Measurements from ENCODE around the gene NCS1. TPM values are rescaled to one million over a fixed set of nuclear protein-coding genes. Genes with fewer than 3 reads are reported as not detected.

NCS1 gene
- total RNA-seq, 2 donors from 2014 or later: 18.7 to 28.1 TPM

DNA sequence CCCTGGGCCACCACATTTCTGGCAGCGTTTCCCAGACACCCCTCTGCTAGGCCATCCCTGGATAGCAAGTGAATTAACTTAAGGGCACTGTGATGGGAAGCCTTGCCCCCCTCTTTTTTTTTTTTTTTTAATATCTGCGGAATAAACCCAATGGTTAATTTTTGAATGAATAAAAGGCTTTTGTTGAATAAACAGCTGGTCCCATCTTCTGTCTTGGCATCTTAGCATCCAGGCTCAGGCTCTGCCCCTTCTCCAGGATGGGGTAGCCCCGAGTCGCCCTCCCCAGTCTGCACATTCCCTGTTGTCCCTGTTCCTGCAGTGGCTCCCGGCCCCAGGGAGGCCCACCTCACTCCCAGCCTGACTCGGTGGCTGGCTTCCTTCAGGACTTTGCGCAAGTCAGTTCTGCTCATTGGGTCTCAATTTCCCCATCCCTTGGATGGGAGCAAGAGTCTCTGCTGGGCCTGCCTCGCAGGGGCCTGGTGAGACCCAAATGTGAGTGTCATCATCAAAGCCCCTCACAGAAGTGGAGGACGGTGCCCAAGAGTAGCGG lies 64.3 kb downstream of the NCS1 start:
- no peaks in the 10 kb centered on the region for H3K9me3 Mint-ChIP-seq
- H3K27ac Mint-ChIP-seq: no peak overlapping the region
- H3K4me3 Mint-ChIP-seq: no peak overlapping the region
- H3K36me3 Mint-ChIP-seq (ENCODE audit: insufficient read depth in 2 of 2): peaks cover 1 to 2% of the 10 kb centered on the region in 2 donors
- ATAC-seq (replicated peaks in 1 of 2) (no peak), DNase-seq (no peak)
- H3K4me1 Mint-ChIP-seq (ENCODE audit: low read depth): peaks cover 45% of the 10 kb centered on the region
- no peaks in the 10 kb centered on the region for H3K27me3 Mint-ChIP-seq (ENCODE audit: low read depth)

DNA sequence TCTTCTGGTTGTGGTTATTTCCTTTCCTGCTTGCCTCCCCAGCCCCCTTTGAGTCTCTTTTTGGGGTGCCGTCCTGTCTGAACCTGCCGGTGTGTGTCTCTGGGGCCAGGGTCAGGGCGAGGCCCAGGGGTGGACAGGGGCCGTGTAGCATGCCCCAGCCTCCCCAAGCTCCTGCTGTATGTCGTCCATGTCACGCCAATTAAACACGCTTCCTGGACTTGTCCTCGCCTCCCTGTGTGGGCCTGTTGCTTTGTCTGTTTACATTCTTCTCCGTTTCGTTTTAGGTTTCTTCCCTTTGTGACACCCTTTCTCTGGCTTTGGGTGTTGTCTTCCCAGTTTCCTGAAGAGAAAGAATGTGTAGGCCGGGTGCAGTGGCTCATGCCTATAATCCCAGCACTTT lies 64.9 kb downstream of the NCS1 start:
- Mint-ChIP-seq H3K9me3 (no peaks in the 10 kb centered on the region), H3K36me3 (ENCODE audit: insufficient read depth in 2 of 2) (peaks cover 1 to 2% of the 10 kb centered on the region in 2 donors), H3K27ac (no peak overlapping the region), H3K4me1 (ENCODE audit: low read depth) (peaks cover 50% of the 10 kb centered on the region), H3K27me3 (ENCODE audit: low read depth) (no peaks in the 10 kb centered on the region), H3K4me3 (no peak overlapping the region)
- ATAC-seq (replicated peaks in 1 of 2) (no peak), DNase-seq (no peak)

DNA sequence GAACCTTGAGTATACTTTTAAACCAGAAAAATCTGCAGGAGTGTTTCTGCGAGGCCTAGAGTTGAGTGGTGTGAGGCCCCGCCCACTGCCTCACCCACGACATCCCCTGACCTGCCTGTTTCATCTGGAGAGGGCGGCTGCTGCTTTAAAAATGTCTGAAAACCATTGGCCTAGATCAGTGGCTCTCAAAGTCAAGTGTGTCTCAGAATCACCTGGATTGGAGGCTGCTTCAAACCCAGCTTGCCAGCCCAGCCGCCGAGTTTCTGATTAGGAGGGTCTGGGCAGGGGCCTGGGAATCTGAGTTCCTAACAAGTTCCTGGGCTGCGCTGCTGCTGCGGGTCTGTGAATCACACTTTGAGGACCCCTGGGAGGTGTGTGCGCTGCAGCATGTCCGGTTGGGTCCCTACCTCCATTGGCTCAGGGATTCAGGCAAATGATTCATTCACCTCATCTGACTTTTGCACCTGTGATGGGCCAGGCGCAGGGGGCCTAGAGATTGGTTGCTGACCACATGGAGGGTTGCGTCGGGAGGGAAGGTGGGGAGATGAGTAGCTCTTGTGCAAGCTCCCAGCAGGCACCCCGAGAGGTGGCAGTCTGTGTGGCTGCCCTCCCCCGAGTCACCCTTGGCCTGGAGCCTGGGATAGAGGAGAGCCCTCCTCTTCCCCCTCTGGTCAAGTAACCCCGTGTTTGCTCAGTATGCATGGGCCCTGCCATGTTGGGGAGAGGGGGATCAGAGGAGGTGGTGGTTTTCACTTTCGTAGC lies 65.7 kb downstream of the NCS1 start:
- DNase-seq: no peak
- ATAC-seq (replicated peaks in 1 of 2): no peak

DNA sequence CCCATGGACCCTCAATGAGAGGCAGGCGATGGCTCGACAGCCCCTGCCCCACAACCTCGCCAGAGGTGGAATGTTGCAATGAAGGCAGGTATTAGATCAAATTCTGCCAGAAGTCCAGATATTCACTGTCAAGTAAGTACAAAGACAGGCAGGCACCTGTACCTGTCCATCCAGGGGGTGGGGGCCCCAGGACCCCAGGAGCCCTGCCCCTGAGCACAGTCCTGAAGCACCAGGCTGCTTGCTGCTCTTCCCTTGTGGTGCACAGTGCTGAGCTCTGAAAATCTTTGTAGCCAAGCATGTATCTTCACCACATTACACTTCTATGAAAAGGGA lies 67.1 kb downstream of the NCS1 start:
- H3K27ac Mint-ChIP-seq: no peak overlapping the region
- no peak for DNase-seq
- no peaks in the 10 kb centered on the region for H3K27me3 Mint-ChIP-seq (ENCODE audit: low read depth)
- peak overlapping the region in 1 of 2 donors; percentile 37 for H3K4me3 Mint-ChIP-seq
- H3K9me3 Mint-ChIP-seq: no peaks in the 10 kb centered on the region
- peak; percentile 29 to 36 for ATAC-seq (replicated peaks in 1 of 2)
- no peaks in the 10 kb centered on the region for H3K36me3 Mint-ChIP-seq (ENCODE audit: insufficient read depth in 2 of 2)
- H3K4me1 Mint-ChIP-seq (ENCODE audit: low read depth): peaks cover 60% of the 10 kb centered on the region

More for the DNA sequence above, 65.7 kb downstream of the NCS1 start:
- H3K4me3 Mint-ChIP-seq: no peak overlapping the region
- H3K27me3 Mint-ChIP-seq (ENCODE audit: low read depth): no peaks in the 10 kb centered on the region
- peaks cover 55% of the 10 kb centered on the region for H3K4me1 Mint-ChIP-seq (ENCODE audit: low read depth)
- H3K27ac Mint-ChIP-seq: no peak overlapping the region
- H3K36me3 Mint-ChIP-seq (ENCODE audit: insufficient read depth in 2 of 2): peaks cover 0 to 1% of the 10 kb centered on the region in 2 donors
- H3K9me3 Mint-ChIP-seq: no peaks in the 10 kb centered on the region

DNA sequence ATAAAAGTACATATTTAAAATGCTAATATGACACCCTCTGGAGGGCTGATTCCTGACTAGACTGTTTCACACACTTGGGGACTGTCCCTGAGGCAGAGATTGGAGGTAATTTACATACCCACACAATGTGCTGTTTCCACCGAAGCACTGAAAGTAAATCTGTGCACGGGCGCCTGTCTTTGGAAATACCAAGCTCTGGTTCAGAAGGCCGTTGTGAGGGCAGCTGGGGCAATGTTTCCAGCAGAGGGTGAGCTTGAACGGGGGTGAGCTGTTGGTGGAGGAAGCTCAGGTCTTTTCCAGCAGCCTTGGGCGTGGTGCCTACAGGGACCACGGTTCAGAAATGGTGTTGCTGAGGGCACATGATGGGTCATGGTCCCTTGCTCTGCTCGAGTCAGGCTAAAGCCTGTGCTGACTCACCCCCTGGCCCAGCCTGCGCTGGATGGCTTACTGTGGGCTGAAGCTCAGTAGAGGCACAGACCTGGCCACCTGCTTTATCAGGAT lies 67.6 kb downstream of the NCS1 start:
- DNase-seq (peak; percentile 52 to 59), ATAC-seq (replicated peaks in 1 of 2) (peak; percentile 80 to 81)
- H3K9me3 Mint-ChIP-seq: no peaks in the 10 kb centered on the region
- peaks cover 60% of the 10 kb centered on the region for H3K4me1 Mint-ChIP-seq (ENCODE audit: low read depth)
- H3K27ac Mint-ChIP-seq: no peak overlapping the region
- peak overlapping the region; percentile 35 to 37 for H3K4me3 Mint-ChIP-seq
- H3K27me3 Mint-ChIP-seq (ENCODE audit: low read depth): no peaks in the 10 kb centered on the region
- H3K36me3 Mint-ChIP-seq (ENCODE audit: insufficient read depth in 2 of 2): no peaks in the 10 kb centered on the region

DNA sequence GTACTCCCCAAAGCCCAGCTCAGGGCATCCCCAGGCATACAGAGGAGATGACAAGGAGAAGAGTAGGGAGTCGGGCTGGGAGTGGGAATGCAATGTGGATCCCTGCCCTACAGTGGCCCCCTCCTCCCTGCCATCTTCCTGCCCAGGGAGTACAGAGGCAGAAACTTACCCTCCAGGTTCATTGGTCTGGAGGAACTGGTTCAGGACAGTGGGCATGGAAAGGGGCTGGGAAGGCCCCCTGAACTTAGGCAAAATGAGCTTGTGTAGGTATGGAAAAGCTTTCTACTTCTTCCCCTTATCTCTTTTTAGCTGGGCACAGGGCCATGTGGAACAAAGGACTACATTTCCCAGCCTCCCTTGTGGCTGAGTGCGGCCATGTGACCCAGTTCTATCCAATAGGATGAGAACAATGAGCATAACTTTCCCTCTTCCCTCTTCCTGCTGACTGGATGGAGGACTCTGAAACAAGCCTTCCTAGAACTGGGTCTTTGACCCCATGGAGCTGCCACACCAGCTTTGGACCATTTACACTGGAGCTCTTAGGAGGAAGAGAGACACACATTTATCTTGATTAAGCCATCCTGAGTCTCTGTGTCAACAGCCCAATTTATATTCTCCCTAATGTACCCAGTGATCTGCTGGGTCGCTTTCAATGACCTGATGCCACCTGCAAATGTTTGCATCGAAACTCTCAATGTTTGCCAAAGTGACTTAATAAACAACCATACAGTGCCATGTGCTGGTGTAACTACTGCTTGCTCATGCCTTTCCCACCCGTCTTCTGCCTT lies 68.4 kb downstream of the NCS1 start:
- no peaks in the 10 kb centered on the region for H3K9me3 Mint-ChIP-seq
- no peaks in the 10 kb centered on the region for H3K27me3 Mint-ChIP-seq (ENCODE audit: low read depth)
- peaks cover 60% of the 10 kb centered on the region for H3K4me1 Mint-ChIP-seq (ENCODE audit: low read depth)
- H3K36me3 Mint-ChIP-seq (ENCODE audit: insufficient read depth in 2 of 2): no peaks in the 10 kb centered on the region
- peak overlapping the region in 1 of 2 donors; percentile 6 for H3K4me3 Mint-ChIP-seq
- peak; percentile 26 to 47 for DNase-seq
- peak; percentile 42 to 46 for ATAC-seq (replicated peaks in 1 of 2)
- H3K27ac Mint-ChIP-seq: no peak overlapping the region

DNA sequence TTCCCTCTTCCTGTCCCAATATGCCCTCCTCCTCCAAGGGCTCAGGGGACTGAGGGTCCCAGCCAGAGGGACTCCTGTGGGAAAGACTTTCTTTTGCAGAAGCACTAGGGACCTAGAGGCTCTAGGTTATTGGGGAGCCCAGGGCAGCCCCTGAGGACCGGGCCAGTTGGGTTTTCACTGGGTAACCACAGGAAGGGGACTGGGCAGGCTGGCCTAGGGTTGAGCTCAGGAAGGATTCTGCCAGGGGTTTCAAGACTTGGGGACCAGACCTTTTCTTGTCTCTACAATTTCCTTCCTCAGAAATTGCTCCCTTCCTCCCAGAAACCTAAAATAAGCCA lies 69.0 kb downstream of the NCS1 start:
- no peaks in the 10 kb centered on the region for H3K27me3 Mint-ChIP-seq (ENCODE audit: low read depth)

DNA sequence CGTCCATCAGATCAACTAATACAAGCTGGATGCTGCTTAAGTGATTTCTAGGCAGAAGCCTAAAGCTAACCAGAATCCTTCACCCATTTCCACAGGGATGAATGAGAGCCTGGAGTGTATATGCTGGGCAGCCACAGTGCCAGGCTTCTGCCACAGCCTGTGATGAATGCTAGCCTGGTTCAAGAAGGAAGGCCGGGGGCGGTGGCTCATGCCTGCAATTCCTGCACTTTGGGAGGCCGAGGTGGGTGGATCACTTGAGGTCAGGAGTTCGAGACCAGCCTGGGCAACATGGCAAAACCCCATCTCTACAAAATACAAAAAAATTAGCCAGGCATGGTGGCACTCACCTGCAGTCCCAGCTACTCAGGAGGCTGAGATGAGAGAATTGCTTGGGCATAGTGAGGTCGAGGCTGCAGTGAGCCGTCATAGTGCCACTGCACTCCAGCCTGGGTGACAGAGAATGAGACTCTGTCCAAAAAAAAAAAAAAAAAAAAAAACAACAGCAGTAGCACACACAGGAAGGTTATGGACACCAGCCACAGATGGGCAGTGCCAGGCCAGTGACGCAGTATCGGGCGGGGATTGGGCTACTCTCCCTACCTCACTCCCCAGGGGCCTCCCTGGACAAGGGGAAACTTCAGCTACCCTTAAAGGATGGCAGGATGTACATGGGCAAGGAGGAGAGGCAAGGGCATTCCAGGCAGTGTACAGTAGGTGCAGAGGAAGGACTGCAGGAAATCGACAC lies 70.2 kb downstream of the NCS1 start:
- H3K27ac Mint-ChIP-seq: no peak overlapping the region
- H3K27me3 Mint-ChIP-seq (ENCODE audit: low read depth): no peaks in the 10 kb centered on the region
- H3K9me3 Mint-ChIP-seq: no peaks in the 10 kb centered on the region
- ATAC-seq (replicated peaks in 1 of 2) (peak in 1 of 2 donors; percentile 1), DNase-seq (no peak)
- H3K4me1 Mint-ChIP-seq (ENCODE audit: low read depth): peaks cover 51% of the 10 kb centered on the region
- H3K4me3 Mint-ChIP-seq: peak overlapping the region; percentile 31 to 74
- H3K36me3 Mint-ChIP-seq (ENCODE audit: insufficient read depth in 2 of 2): no peaks in the 10 kb centered on the region

More for the DNA sequence above, 69.0 kb downstream of the NCS1 start:
- Mint-ChIP-seq H3K4me1 (ENCODE audit: low read depth) (peaks cover 54% of the 10 kb centered on the region), H3K9me3 (no peaks in the 10 kb centered on the region), H3K27ac (no peak overlapping the region), H3K36me3 (ENCODE audit: insufficient read depth in 2 of 2) (no peaks in the 10 kb centered on the region), H3K4me3 (no peak overlapping the region)
- ATAC-seq (replicated peaks in 1 of 2): no peak
- DNase-seq: no peak

DNA sequence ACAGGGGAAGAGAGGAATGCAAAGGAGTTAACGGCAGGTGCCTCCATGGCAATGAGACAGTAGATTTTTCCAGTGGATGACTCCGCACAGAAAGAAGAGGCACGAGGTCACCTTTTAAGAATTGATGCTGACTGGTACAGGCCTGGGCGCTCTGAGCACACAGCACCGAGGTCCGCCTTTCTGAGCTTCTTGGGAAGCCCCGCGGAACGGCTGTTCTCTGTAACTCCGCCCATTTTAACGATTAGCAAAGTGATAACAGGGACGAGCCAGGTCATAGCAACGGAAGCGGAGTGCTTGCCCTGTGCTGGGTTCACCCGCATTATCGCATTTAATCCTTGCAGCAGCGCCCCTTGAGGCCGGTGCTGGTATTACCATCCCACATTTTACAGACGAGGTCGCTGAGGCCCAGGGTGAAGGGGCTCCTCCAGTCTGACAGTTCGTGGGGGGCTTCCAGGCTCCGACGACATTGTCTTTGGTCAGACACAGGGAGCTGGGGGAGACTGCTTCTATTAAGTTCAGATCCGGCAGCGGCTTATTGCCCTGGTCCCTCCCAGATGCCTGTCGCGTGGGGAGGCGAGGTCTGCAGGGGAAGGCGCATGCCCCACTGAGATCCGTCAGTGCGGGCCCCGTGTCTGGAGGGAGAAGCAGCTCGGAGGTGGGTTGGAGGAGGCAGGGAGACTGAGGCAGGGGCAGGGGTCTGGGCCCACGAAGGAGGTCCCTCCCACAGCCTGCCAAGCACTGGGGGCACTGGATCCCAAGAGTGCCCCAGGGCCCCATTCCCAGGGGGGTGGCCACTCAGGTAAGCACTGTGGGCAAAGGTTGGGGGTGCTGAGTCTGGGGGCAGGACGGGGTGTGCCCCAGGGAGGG lies 71.0 kb downstream of the NCS1 start:
- Mint-ChIP-seq H3K36me3 (ENCODE audit: insufficient read depth in 2 of 2) (no peaks in the 10 kb centered on the region), H3K9me3 (no peaks in the 10 kb centered on the region), H3K27ac (no peak overlapping the region), H3K27me3 (ENCODE audit: low read depth) (no peaks in the 10 kb centered on the region), H3K4me3 (peak overlapping the region; percentile 31 to 74), H3K4me1 (ENCODE audit: low read depth) (peaks cover 43% of the 10 kb centered on the region)
- ATAC-seq (replicated peaks in 1 of 2) (peak; percentile 50 to 58), DNase-seq (peak; percentile 77 to 85)

DNA sequence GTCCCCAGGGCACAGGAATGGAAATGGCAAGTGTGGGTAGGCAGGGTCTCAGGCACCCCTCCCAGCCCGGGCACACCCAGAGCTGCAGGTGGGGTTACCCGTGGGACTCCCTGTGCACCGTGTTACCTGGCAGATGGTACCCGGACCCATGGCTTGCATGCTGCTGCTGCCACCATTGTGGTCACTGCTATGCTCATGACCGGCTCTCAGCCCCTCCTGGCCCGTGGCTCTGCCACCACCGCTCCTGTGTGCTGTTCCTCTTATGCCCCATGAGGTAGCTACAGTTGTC lies 71.6 kb downstream of the NCS1 start:
- Mint-ChIP-seq H3K4me3 (no peak overlapping the region), H3K27ac (no peak overlapping the region), H3K9me3 (no peaks in the 10 kb centered on the region), H3K36me3 (ENCODE audit: insufficient read depth in 2 of 2) (no peaks in the 10 kb centered on the region), H3K4me1 (ENCODE audit: low read depth) (peaks cover 39% of the 10 kb centered on the region), H3K27me3 (ENCODE audit: low read depth) (no peaks in the 10 kb centered on the region)
- no peak for ATAC-seq (replicated peaks in 1 of 2)
- no peak for DNase-seq

DNA sequence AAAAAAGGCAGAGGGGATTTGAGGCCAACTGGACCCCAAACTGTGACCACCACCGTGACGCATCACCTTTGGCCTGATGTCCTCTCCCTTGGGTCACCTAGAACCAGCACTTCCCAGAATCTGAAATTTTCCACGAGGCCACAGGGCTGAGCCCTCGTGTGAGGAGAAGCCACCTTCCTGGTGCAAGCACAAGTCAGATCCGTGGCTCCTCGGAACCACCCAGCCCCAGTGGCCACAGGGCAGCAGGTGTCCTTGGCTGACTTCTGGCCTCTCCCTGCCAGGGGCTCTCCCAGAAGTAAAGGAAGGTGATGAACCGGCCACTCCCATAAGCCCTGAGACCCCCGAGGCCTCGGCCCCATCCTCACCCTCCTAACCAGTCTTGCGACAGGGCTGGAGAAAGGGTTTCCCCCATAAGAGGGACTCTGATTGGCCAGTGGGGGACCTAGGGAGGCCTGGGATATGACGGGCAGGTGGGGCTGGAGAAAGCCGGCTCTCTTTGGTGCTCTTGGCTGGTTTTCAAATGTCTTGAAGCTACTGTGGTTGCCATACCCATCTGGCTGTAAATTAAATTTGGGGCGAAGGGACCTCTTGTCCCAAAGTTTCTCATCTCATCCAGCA lies 72.5 kb downstream of the NCS1 start:
- H3K4me1 Mint-ChIP-seq (ENCODE audit: low read depth): peaks cover 31% of the 10 kb centered on the region
- H3K27ac Mint-ChIP-seq: no peak overlapping the region
- no peaks in the 10 kb centered on the region for H3K36me3 Mint-ChIP-seq (ENCODE audit: insufficient read depth in 2 of 2)
- no peak for DNase-seq
- no peak for ATAC-seq (replicated peaks in 1 of 2)
- no peak overlapping the region for H3K4me3 Mint-ChIP-seq
- no peaks in the 10 kb centered on the region for H3K27me3 Mint-ChIP-seq (ENCODE audit: low read depth)
- no peaks in the 10 kb centered on the region for H3K9me3 Mint-ChIP-seq

DNA sequence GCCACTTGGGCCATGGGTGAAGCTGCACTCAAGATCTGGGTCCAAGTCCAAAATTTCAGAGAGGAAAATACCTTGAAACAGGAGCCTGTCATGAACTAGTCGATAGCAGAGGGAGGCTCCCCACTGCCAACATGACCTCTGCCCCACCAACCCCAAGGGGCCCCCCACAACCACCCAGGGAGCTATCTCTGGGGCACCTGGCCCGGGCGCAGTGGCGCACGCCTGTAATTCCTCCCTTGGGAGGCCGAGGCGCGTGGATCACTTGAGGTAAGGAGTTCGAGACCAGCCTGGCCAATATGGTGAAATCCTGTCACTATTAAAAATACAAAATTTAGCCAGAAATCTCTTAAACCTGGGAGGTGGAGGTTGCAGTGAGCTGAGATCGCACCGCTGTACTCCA lies 73.3 kb downstream of the NCS1 start:
- Mint-ChIP-seq H3K27me3 (ENCODE audit: low read depth) (no peaks in the 10 kb centered on the region), H3K4me3 (no peak overlapping the region), H3K36me3 (ENCODE audit: insufficient read depth in 2 of 2) (no peaks in the 10 kb centered on the region), H3K4me1 (ENCODE audit: low read depth) (peaks cover 22% of the 10 kb centered on the region), H3K27ac (no peak overlapping the region), H3K9me3 (no peaks in the 10 kb centered on the region)
- no peak for ATAC-seq (replicated peaks in 1 of 2)
- DNase-seq: no peak
